Adrenal gland (tissue), 5 donors: Measurements from ENCODE around the gene PIP5KL1.

Experiments used
- CTCF ChIP-seq, 6 experiments: fragments of 450-650 bp in 4 of 6; fragments of 200-600 bp in 2 of 6; sonication (generic) in 1 of 6; IDR thresholded peaks; 1 replicate in 5 of 6; 2 replicates in 1 of 6; pipeline versions ENCODE4 v1.5.1 to v1.8.0; 2016 to 2021; ENCODE audit warnings: antibody characterized with exemption in 6 of 6, mild to moderate bottlenecking in 2 of 6, moderate library complexity in 1 of 6
- POLR2A ChIP-seq, 2 donors: fragments of 450-650 bp; IDR thresholded peaks; one replicate each; pipeline ENCODE4 v1.6.1; 2017; ENCODE audit warnings: antibody characterized with exemption in 2 of 2, mild to moderate bottlenecking in 2 of 2, moderate library complexity in 1 of 2
- donor health status: DM: no; HTN: no; CAD: no.

GRCh38 chr9:127968042-127968441 is 37.5 kb upstream of the PIP5KL1 start:
- TF ChIP-seq CTCF (IDR thresholded peaks at IDR 0.05) (no peak), POLR2A (IDR thresholded peaks at IDR 0.05) (no peak)
